ENCODE results near the gene OSGEP. TPM values are rescaled to one million over a fixed set of nuclear protein-coding genes. Genes with fewer than 3 reads are reported as not detected.
A peak's percentile ranks its signal among the peaks of the same experiment; 100 is the strongest.

The OSGEP gene
- total RNA-seq, 1 experiment from 2014 or later, result 21.8 TPM

DNA sequence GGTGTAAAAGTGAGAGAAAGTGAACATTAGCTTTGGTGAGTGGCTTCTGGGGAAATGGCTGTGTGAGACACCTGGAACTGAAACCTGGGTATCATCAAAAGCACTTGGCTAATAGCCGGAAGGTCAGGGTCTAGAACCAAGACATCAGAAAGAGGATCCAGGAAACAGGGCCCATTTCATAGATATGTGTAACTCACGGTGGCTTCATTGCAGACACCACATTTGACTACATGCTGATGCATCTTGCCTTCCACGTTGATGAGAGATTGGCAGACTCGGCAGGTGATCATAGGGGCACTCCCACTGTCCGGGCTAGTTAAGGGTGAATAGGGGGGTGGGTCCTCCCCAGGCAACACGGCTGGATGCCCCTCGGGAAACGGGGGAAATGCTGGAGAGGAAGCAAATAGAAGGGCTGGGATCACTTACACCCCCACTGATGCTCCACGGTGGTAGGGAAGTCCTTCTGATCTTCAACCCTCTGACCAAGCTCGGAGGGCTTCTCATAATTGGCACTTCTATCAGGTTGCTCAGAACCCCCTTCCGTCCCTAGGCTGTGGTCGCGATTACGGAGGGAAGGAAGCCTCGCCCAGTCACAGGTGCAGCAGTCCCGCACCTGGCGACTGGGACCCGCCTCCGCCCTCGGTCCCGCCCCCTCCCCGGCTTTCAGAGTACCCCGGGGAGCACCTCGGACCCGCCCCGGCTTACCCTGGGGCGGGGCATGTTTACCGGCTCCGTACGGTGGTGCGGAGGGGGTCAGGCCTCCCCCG lies 6.0 kb upstream of the OSGEP start:
- no TSS peak for BruUV-seq (replicated peaks)
- Histone ChIP-seq H3K4me3 (replicated peaks in 1 of 2; ENCODE audit: low read depth in 1 of 2, low read length in 2 of 2) (peak overlapping the region; percentile 72 to 85), H3K27me3 (ENCODE audit: insufficient read depth, low read length) (no peaks in the 10 kb centered on the region), H3K9me3 (ENCODE audit: control insufficient read depth in 1 of 2, insufficient read depth in 1 of 2, low read depth in 1 of 2, low read length in 2 of 2) (no peaks in the 10 kb centered on the region), H3K9me2 (ENCODE audit: insufficient read depth) (no peaks in the 10 kb centered on the region), H3K79me2 (ENCODE audit: insufficient read depth, low read length) (peaks cover 45% of the 10 kb centered on the region), H3K27ac (ENCODE audit: low read depth, low read length) (peak overlapping the region; percentile 87), H4K20me1 (ENCODE audit: insufficient read depth) (no peaks in the 10 kb centered on the region), H3K9ac (ENCODE audit: low read length) (peak overlapping the region; percentile 84), H2AFZ (ENCODE audit: low read depth, low read length, poor library complexity, severe bottlenecking) (no peak overlapping the region), H3K4me1 (ENCODE audit: control insufficient read depth in 1 of 2, insufficient read depth in 2 of 2, low read length in 2 of 2) (peaks cover 25 to 31% of the 10 kb centered on the region in 2 experiments), H3K36me3 (ENCODE audit: control insufficient read depth in 1 of 2, insufficient read depth in 2 of 2, low read length in 2 of 2) (peaks cover 25 to 36% of the 10 kb centered on the region in 2 experiments), H3K4me2 (ENCODE audit: low read length) (peak overlapping the region; percentile 99)
- intact Hi-C loops (cut with micrococcal nuclease), result loop anchor here (1.0 kb wide), 1 partner anchor 117 kb away; the partner anchor contains the start of gene PARP2
- ChIA-PET POLR2A (interaction anchor here (0.9 to 1.7 kb wide), 9 partner anchors 9 to 170 kb away, joined by 3 to 26 read pairs (median 4); partner anchors contain the start of genes PARP2, PNP and TEP1), CTCF (interaction anchor here (0.9 to 1.5 kb wide), 7 partner anchors 27 to 197 kb away, joined by 3 to 9 read pairs (median 4); partner anchors contain the start of gene TEP1), RAD21 (ENCODE audit: low non-redundant PET in 1 of 2, low total read pairs in 2 of 2, uncharacterized antibody in 2 of 2, unreplicated experiment in 2 of 2) (interaction anchor here in 1 of 2 experiments (1.2 kb wide), 1 partner anchor 118 kb away, joined by 3 read pairs; the partner anchor contains the start of gene PARP2)
- TF ChIP-seq ZFX (IDR thresholded peaks at IDR 0.05) (0 out of 2 replicates have a peak, but pooled peaks have one; percentile 67), YY1 (IDR thresholded peaks at IDR 0.05; ENCODE audit: extremely low read depth, insufficient replicate concordance, low read depth, low read length) (no peak)
- DNase-seq (ENCODE audit: low read depth, low spot score), result no peak
- peak; percentile 52 for ATAC-seq

DNA sequence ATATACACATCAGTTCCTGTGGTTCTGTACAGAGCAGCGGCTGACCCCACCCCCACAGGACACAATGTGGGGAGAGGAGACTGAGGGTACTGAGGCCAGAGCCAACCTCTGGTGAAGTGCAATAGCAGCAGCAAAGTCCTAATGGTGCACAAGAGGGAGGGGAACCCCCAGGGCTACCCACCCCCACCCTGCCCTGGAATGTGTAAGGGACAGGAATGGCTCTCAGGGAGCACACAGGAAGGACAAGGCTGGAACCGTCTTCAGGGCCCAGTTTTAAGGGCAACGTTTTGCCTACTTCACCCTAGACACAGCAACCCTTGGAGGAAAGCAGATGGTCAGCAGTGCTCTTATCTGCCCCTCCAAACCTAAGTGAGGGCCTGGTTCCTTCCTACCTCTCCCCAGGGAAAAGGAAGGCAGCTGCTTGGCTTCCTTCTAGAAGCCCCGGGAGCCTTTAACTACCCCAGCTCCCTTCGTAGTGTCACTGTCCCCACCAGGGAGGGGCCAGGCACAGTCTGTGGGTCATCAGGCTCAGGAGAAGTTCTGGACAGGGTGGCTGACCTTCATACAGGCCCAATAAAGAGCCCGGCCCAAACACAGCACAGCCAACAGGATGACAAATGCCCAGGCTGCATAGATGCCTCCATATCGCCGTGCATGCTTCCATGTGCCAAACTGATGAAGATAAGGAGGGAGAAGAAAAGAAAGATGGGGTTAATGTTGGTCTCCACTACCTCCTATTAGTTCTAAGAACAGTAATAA lies 3.6 kb upstream of the OSGEP start:
- Histone ChIP-seq H3K9ac (ENCODE audit: low read length) (no peak overlapping the region), H3K4me2 (ENCODE audit: low read length) (no peak overlapping the region), H3K27ac (ENCODE audit: low read depth, low read length) (no peak overlapping the region), H3K79me2 (ENCODE audit: insufficient read depth, low read length) (peaks cover 62% of the 10 kb centered on the region), H3K9me3 (ENCODE audit: control insufficient read depth in 1 of 2, insufficient read depth in 1 of 2, low read depth in 1 of 2, low read length in 2 of 2) (no peaks in the 10 kb centered on the region), H4K20me1 (ENCODE audit: insufficient read depth) (no peaks in the 10 kb centered on the region), H3K27me3 (ENCODE audit: insufficient read depth, low read length) (no peaks in the 10 kb centered on the region), H3K4me3 (replicated peaks in 1 of 2; ENCODE audit: low read depth in 1 of 2, low read length in 2 of 2) (no peak overlapping the region), H3K4me1 (ENCODE audit: control insufficient read depth in 1 of 2, insufficient read depth in 2 of 2, low read length in 2 of 2) (peaks cover 28 to 36% of the 10 kb centered on the region in 2 experiments), H3K36me3 (ENCODE audit: control insufficient read depth in 1 of 2, insufficient read depth in 2 of 2, low read length in 2 of 2) (peaks cover 25 to 36% of the 10 kb centered on the region in 2 experiments), H3K9me2 (ENCODE audit: insufficient read depth) (no peaks in the 10 kb centered on the region), H2AFZ (ENCODE audit: low read depth, low read length, poor library complexity, severe bottlenecking) (no peak overlapping the region)
- ChIA-PET CTCF (no interaction called here), RAD21 (ENCODE audit: low non-redundant PET in 1 of 2, low total read pairs in 2 of 2, uncharacterized antibody in 2 of 2, unreplicated experiment in 2 of 2) (interaction anchor here in 1 of 2 experiments (0.6 kb wide), 1 partner anchor 115 kb away, joined by 3 read pairs; no protein-coding TSS in a partner anchor), POLR2A (no interaction called here)
- BruUV-seq (replicated peaks), result no TSS peak
- DNase-seq (ENCODE audit: low read depth, low spot score) (no peak), ATAC-seq (no peak)
- intact Hi-C loops (cut with micrococcal nuclease), result no loop called here
- TF ChIP-seq EGR1 (IDR thresholded peaks at IDR 0.05; ENCODE audit: low read depth) (no peak), TCF7L2 (IDR thresholded peaks at IDR 0.05; ENCODE audit: borderline replicate concordance, extremely low read depth, insufficient read depth, insufficient read length) (no peak), ELF1 (IDR thresholded peaks at IDR 0.05; ENCODE audit: borderline replicate concordance, low read depth) (no peak), POLR2A (IDR thresholded peaks at IDR 0.05; ENCODE audit: borderline replicate concordance, extremely low read depth, insufficient read depth, insufficient read length) (no peak), ZNF274 (IDR thresholded peaks at IDR 0.05; ENCODE audit: low read depth, low read length) (no peak), SRF (IDR thresholded peaks at IDR 0.05; ENCODE audit: low read depth) (no peak), EZH2 (IDR thresholded peaks at IDR 0.05) (no peak), SIN3A (IDR thresholded peaks at IDR 0.05; ENCODE audit: low read depth) (no peak), JUND (IDR thresholded peaks at IDR 0.05) (no peak), CBX3 (IDR thresholded peaks at IDR 0.05; ENCODE audit: low read depth) (no peak), CTCF (IDR thresholded peaks at IDR 0.05 in 2 of 3, conservative IDR thresholded peaks at IDR 0.05 in 1 of 3; ENCODE audit: borderline replicate concordance in 1 of 3, insufficient read depth in 1 of 3, low read depth in 2 of 3, low read length in 2 of 3) (no peak)
- TF ChIP-seq, protein P1, sequence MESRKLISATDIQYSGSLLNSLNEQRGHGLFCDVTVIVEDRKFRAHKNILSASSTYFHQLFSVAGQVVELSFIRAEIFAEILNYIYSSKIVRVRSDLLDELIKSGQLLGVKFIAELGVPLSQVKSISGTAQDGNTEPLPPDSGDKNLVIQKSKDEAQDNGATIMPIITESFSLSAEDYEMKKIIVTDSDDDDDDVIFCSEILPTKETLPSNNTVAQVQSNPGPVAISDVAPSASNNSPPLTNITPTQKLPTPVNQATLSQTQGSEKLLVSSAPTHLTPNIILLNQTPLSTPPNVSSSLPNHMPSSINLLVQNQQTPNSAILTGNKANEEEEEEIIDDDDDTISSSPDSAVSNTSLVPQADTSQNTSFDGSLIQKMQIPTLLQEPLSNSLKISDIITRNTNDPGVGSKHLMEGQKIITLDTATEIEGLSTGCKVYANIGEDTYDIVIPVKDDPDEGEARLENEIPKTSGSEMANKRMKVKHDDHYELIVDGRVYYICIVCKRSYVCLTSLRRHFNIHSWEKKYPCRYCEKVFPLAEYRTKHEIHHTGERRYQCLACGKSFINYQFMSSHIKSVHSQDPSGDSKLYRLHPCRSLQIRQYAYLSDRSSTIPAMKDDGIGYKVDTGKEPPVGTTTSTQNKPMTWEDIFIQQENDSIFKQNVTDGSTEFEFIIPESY (IDR thresholded peaks at IDR 0.05; ENCODE audit: extremely low read depth, insufficient replicate concordance, low read length), result no peak

Measured in HCT116 (cell line).